Neural cell (in vitro differentiated cells): Measurements from ENCODE around the gene GZF1. TPM values are rescaled to one million over a fixed set of nuclear protein-coding genes. Genes with fewer than 3 reads are reported as not detected.

Source experiments
- H2AFZ ChIP-seq: fragments of 200-600, 300-800 bp; sonication (generic), shearing (Covaris generic); 2 replicates; pipeline ENCODE4 v1.6.0; 2014; ENCODE audit warnings: low read depth, mild to moderate bottlenecking, antibody characterized with exemption, low read length, moderate library complexity
- H3F3A ChIP-seq: fragments of 200-600 bp; shearing (Covaris generic); 2 replicates; pipeline ENCODE4 v1.6.1; 2016; ENCODE audit warnings: mild to moderate bottlenecking, moderate library complexity, mixed read lengths, antibody characterized with exemption, low read length; ENCODE audit not compliant: insufficient read depth, poor library complexity, severe bottlenecking
- H3K27ac ChIP-seq: fragments of 200-600, 300-800 bp; sonication (generic), shearing (Covaris generic); 2 replicates; pipeline ENCODE4 v1.5.1; 2014; ENCODE audit warnings: mild to moderate bottlenecking, low read length, moderate library complexity
- H3K27me3 ChIP-seq: fragments of 300-800, 200-600 bp; sonication (generic), shearing (Covaris generic); 2 replicates; pipeline ENCODE4 v1.6.0; 2014; ENCODE audit warnings: mild to moderate bottlenecking, low read depth, low read length, moderate library complexity; ENCODE audit not compliant: insufficient read depth
- H3K36me3 ChIP-seq: fragments of 300-800, 200-600 bp; sonication (generic), shearing (Covaris generic); 2 replicates; pipeline ENCODE4 v1.5.1; 2014; ENCODE audit warnings: mild to moderate bottlenecking, antibody characterized with exemption, low read length, moderate library complexity; ENCODE audit not compliant: insufficient read depth
- H3K4me2 ChIP-seq: fragments of 300-800, 200-600 bp; sonication (generic), shearing (Covaris generic); 2 replicates; pipeline ENCODE4 v1.6.0; 2014; ENCODE audit warnings: mild to moderate bottlenecking, low read length
- H3K4me3 ChIP-seq: fragments of 300-800, 200-600 bp; sonication (generic), shearing (Covaris generic); 2 replicates; pipeline ENCODE4 v1.5.1; 2014; ENCODE audit warnings: mild to moderate bottlenecking, low read length, moderate library complexity
- H3K79me2 ChIP-seq: fragments of 200-600 bp; shearing (Covaris generic); replicated peaks from 2 replicates; pipeline ENCODE4 v1.6.0; 2014; ENCODE audit warnings: mild to moderate bottlenecking, low read length, moderate library complexity; ENCODE audit not compliant: insufficient read depth
- H3K9ac ChIP-seq: fragments of 300-800, 200-600 bp; sonication (generic), shearing (Covaris generic); 2 replicates; pipeline ENCODE4 v1.6.1; 2016; ENCODE audit warnings: mild to moderate bottlenecking, low read length, mixed read lengths
- H3K9me2 ChIP-seq: fragments of 200-600 bp; shearing (Covaris generic); 2 replicates; pipeline ENCODE4 v1.6.1; 2016; ENCODE audit warnings: mild to moderate bottlenecking, low read length, mixed read lengths; ENCODE audit not compliant: insufficient read depth
- H3K9me3 ChIP-seq: fragments of 200-600, 300-800 bp; sonication (generic), shearing (Covaris generic); 2 replicates; pipeline ENCODE4 v1.6.1; 2016; ENCODE audit warnings: mild to moderate bottlenecking, mixed run types, low read length, moderate library complexity, mixed read lengths
- H4K20me1 ChIP-seq: fragments of 200-600 bp; shearing (Covaris generic); 2 replicates; pipeline ENCODE4 v1.6.1; 2016; ENCODE audit warnings: mild to moderate bottlenecking, mixed run types; ENCODE audit not compliant: insufficient read depth
- CTCF ChIP-seq: fragments of 450-650 bp; IDR thresholded peaks from 2 replicates; pipeline ENCODE4 v1.5.1; 2014; ENCODE audit warnings: antibody characterized with exemption, mild to moderate bottlenecking, moderate library complexity; ENCODE audit not compliant: poor library complexity, severe bottlenecking
- EP300 ChIP-seq: fragments of 450-650 bp; conservative IDR thresholded peaks from 2 replicates; pipeline ENCODE4 v1.6.1; 2014; ENCODE audit warnings: antibody characterized with exemption, mild to moderate bottlenecking, moderate library complexity; ENCODE audit not compliant: poor library complexity, severe bottlenecking
- EZH2 ChIP-seq: fragments of 200-600, 300-800 bp; shearing (Covaris generic), sonication (generic); IDR thresholded peaks from 2 replicates; pipeline ENCODE4 v1.6.1; 2014; ENCODE audit warnings: antibody characterized with exemption, low read length, borderline replicate concordance, mild to moderate bottlenecking; ENCODE audit not compliant: insufficient read depth, poor library complexity, severe bottlenecking
- MXI1 ChIP-seq: fragments of 450-650 bp; conservative IDR thresholded peaks from 2 replicates; pipeline ENCODE4 v1.6.1; 2014; ENCODE audit warnings: antibody characterized with exemption, mild to moderate bottlenecking; ENCODE audit not compliant: poor library complexity, severe bottlenecking
- POLR2AphosphoS5 ChIP-seq: IDR thresholded peaks from 2 replicates; pipeline ENCODE4 v1.6.1; 2012
- RAD21 ChIP-seq: fragments of 450-650 bp; conservative IDR thresholded peaks from 2 replicates; pipeline ENCODE4 v1.6.1; 2014; ENCODE audit warnings: antibody characterized with exemption, mild to moderate bottlenecking, moderate library complexity
- REST ChIP-seq: IDR thresholded peaks from 2 replicates; pipeline ENCODE4 v1.6.1; 2012; ENCODE audit warnings: borderline replicate concordance
- SMC3 ChIP-seq: fragments of 450-650 bp; conservative IDR thresholded peaks from 2 replicates; pipeline ENCODE4 v1.6.1; 2014; ENCODE audit warnings: antibody characterized with exemption, mild to moderate bottlenecking, moderate library complexity; ENCODE audit not compliant: poor library complexity
- TAF1 ChIP-seq: IDR thresholded peaks from 2 replicates; pipeline ENCODE4 v1.6.1; 2012; ENCODE audit warnings: low read depth
- polyA plus RNA-seq: library from polyadenylated mRNA; depleted of rRNA; stranded (reverse); fragments of >200 nt; gene quantifications from 2 replicates; pipeline ENCODE4 v1.2.3, GENCODE V29; 2014

GZF1 gene
- polyA plus RNA-seq, 1 donor from 2014 or later: 13.8 TPM

- Histone ChIP-seq H3K27ac (no peak overlapping the region), H3K9me3 (no peaks in the 10 kb centered on the region), H3K36me3 (no peaks in the 10 kb centered on the region), H3K4me3 (no peak overlapping the region), H3K9ac (no peak overlapping the region), H4K20me1 (no peaks in the 10 kb centered on the region), H3F3A (no peaks in the 10 kb centered on the region), H2AFZ (no peak overlapping the region), H3K4me2 (no peak overlapping the region), H3K27me3 (no peaks in the 10 kb centered on the region), H3K9me2 (no peaks in the 10 kb centered on the region), H3K79me2 (no peaks in the 10 kb centered on the region)
- TF ChIP-seq EZH2 (no peak), POLR2AphosphoS5 (no peak), CTCF (no peak), TAF1 (no peak), SMC3 (no peak), REST (no peak), RAD21 (no peak), EP300 (no peak), MXI1 (no peak)
These were observed 29.5 kb upstream of the GZF1 start for GRCh38 chr20:23332467-23332866.

- no peaks in the 10 kb centered on the region for H3K36me3 ChIP-seq
- H3K27ac ChIP-seq: no peak overlapping the region
- no peaks in the 10 kb centered on the region for H3K27me3 ChIP-seq
- H3K79me2 ChIP-seq: no peaks in the 10 kb centered on the region
- H3K9ac ChIP-seq: no peak overlapping the region
- H3K9me2 ChIP-seq: no peaks in the 10 kb centered on the region
- H3K4me3 ChIP-seq: no peak overlapping the region
- H3K4me2 ChIP-seq: no peak overlapping the region
- no peaks in the 10 kb centered on the region for H3F3A ChIP-seq
- no peak overlapping the region for H2AFZ ChIP-seq
- H3K9me3 ChIP-seq: no peaks in the 10 kb centered on the region
- H4K20me1 ChIP-seq: no peaks in the 10 kb centered on the region
- TF ChIP-seq EP300: no peak
- TF ChIP-seq POLR2AphosphoS5: no peak
- no peak for TF ChIP-seq MXI1
- no peak for TF ChIP-seq EZH2
- no peak for TF ChIP-seq RAD21
- no peak for TF ChIP-seq TAF1
- TF ChIP-seq CTCF: no peak
- TF ChIP-seq REST: no peak
- TF ChIP-seq SMC3: no peak
These were observed 27.9 kb upstream of the GZF1 start for GRCh38 chr20:23334111-23334510.
